Liver (tissue), 9 donors: ENCODE data around the gene POFUT2. TPM values are rescaled to one million over a fixed set of nuclear protein-coding genes. Genes with fewer than 3 reads are reported as not detected.
A peak's percentile ranks its signal among the peaks of the same experiment; 100 is the strongest.

Experiments used
- DNase-seq: peaks from one replicate; pipeline ENCODE4 v3.0.0-alpha.2; 2017; ENCODE audit warnings: low spot score
- H3K27ac ChIP-seq, 2 donors: one replicate each; pipeline ENCODE4 v1.7.0; 2013; ENCODE audit warnings: inconsistent platforms in 2 of 2, low read length in 2 of 2, control low read depth in 1 of 2, low read depth in 1 of 2, mild to moderate bottlenecking in 1 of 2
- H3K27me3 ChIP-seq, 4 donors: one replicate each; pipeline versions ENCODE4 v1.6.1 to v1.7.0; 2013; ENCODE audit warnings: low read length in 3 of 4, inconsistent platforms in 1 of 4, mild to moderate bottlenecking in 1 of 4, moderate library complexity in 1 of 4; ENCODE audit not compliant: control insufficient read depth in 4 of 4, insufficient read depth in 4 of 4
- H3K36me3 ChIP-seq, 4 donors: one replicate each; pipeline versions ENCODE4 v1.6.1 to v1.7.0; 2013; ENCODE audit warnings: low read length in 3 of 4, mild to moderate bottlenecking in 3 of 4, low read depth in 1 of 4, moderate library complexity in 1 of 4; ENCODE audit not compliant: control insufficient read depth in 4 of 4, insufficient read depth in 3 of 4
- H3K4me1 ChIP-seq, 4 donors: one replicate each; pipeline versions ENCODE4 v1.6.1 to v1.7.0; 2013; ENCODE audit warnings: low read length in 3 of 4, mild to moderate bottlenecking in 3 of 4, moderate library complexity in 1 of 4; ENCODE audit not compliant: control insufficient read depth in 4 of 4, insufficient read depth in 4 of 4
- H3K4me3 ChIP-seq, 3 donors: one replicate each; pipeline versions ENCODE4 v1.6.1 to v1.7.0; 2013; ENCODE audit warnings: low read length in 3 of 3, control low read depth in 1 of 3, low read depth in 1 of 3, mild to moderate bottlenecking in 1 of 3
- H3K9ac ChIP-seq, 2 donors: one replicate each; pipeline ENCODE4 v1.7.0; 2013; ENCODE audit warnings: low read length in 2 of 2, mild to moderate bottlenecking in 2 of 2, moderate library complexity in 2 of 2, control low read depth in 1 of 2, low read depth in 1 of 2
- H3K9me3 ChIP-seq, 4 donors: one replicate each; pipeline versions ENCODE4 v1.6.1 to v1.7.0; 2013; ENCODE audit warnings: low read length in 3 of 4; ENCODE audit not compliant: control insufficient read depth in 4 of 4
- EGR1 ChIP-seq, 2 donors: IDR thresholded peaks; 2 replicates each; pipeline ENCODE4 v1.6.1; 2016 to 2018; ENCODE audit warnings: antibody characterized with exemption in 2 of 2, low read depth in 2 of 2
- FOXA1 ChIP-seq: IDR thresholded peaks from 2 replicates; pipeline ENCODE4 v1.6.1; 2016; ENCODE audit warnings: antibody characterized with exemption
- FOXA2 ChIP-seq: IDR thresholded peaks from 2 replicates; pipeline ENCODE4 v1.6.1; 2016; ENCODE audit warnings: antibody characterized with exemption
- GABPA ChIP-seq, 2 donors: IDR thresholded peaks in 1 of 2; conservative IDR thresholded peaks in 1 of 2; 2 replicates each; pipeline ENCODE4 v1.6.1; 2016; ENCODE audit warnings: antibody characterized with exemption in 2 of 2, mild to moderate bottlenecking in 1 of 2, moderate library complexity in 1 of 2
- HNF4A ChIP-seq, 2 donors: conservative IDR thresholded peaks; 2 replicates each; pipeline ENCODE4 v1.6.1; 2016; ENCODE audit warnings: antibody characterized with exemption in 2 of 2, mild to moderate bottlenecking in 2 of 2
- HNF4G ChIP-seq: IDR thresholded peaks from 2 replicates; pipeline ENCODE4 v1.6.1; 2016; ENCODE audit warnings: antibody characterized with exemption
- JUND ChIP-seq, 2 donors: IDR thresholded peaks; 2 replicates each; pipeline ENCODE4 v1.6.1; 2016; ENCODE audit warnings: antibody characterized with exemption in 2 of 2
- NR2F2 ChIP-seq: IDR thresholded peaks from 2 replicates; pipeline ENCODE4 v1.6.1; 2016; ENCODE audit warnings: antibody characterized with exemption
- RAD21 ChIP-seq, 2 donors: IDR thresholded peaks; 2 replicates each; pipeline ENCODE4 v1.6.1; 2016; ENCODE audit warnings: antibody characterized with exemption in 2 of 2, mild to moderate bottlenecking in 2 of 2
- RXRA ChIP-seq, 2 donors: IDR thresholded peaks; 2 replicates each; pipeline ENCODE4 v1.6.1; 2017 to 2018; ENCODE audit warnings: antibody characterized with exemption in 2 of 2, mild to moderate bottlenecking in 1 of 2
- SP1 ChIP-seq: IDR thresholded peaks from 2 replicates; pipeline ENCODE4 v1.6.1; 2018; ENCODE audit warnings: antibody characterized with exemption, mild to moderate bottlenecking
- TAF1 ChIP-seq: conservative IDR thresholded peaks from 2 replicates; pipeline ENCODE4 v1.6.1; 2016; ENCODE audit warnings: antibody characterized with exemption, mild to moderate bottlenecking
- YY1 ChIP-seq: IDR thresholded peaks from 2 replicates; pipeline ENCODE4 v1.6.1; 2016; ENCODE audit warnings: antibody characterized with exemption, mild to moderate bottlenecking
- WGBS: extraction: QIAGEN DNeasy Blood & Tissue Kit; methylation state at CpG from one replicate; pipeline ENCODE4 v1.1.7; 2013; 5-methylcytosine and 5-hydroxymethylcytosine counted together
- polyA plus RNA-seq, 2 donors: library from polyadenylated mRNA; stranded (reverse) in 1 of 2; unstranded in 1 of 2; fragments of 200-250 nt in 1 of 2; fragments of >200 nt in 1 of 2; fragmentation: Nextera tagmentation in 1 of 2; extraction: Ambion mirVana in 1 of 2; gene quantifications; one replicate each; pipeline versions ENCODE4 v1.2.1 to v1.2.3, GENCODE V29; 2013 to 2015
- total RNA-seq, 2 donors: library from RNA; depleted of rRNA; stranded (reverse); fragments of >200 nt; gene quantifications; one replicate each; pipeline ENCODE4 v1.2.3, GENCODE V29; 2014
- TF ChIP-seq, protein P1 (sequence below): IDR thresholded peaks from 2 replicates; pipeline ENCODE4 v1.6.1; 2016; ENCODE audit warnings: antibody characterized with exemption
- TF ChIP-seq, protein P2 (sequence below): fragments of 150-350 bp; IDR thresholded peaks from 2 replicates; pipeline ENCODE4 v1.5.1; 2017; ENCODE audit warnings: improper control_type of control experiment, low read depth, low read length; ENCODE audit not compliant: missing input control
- TF ChIP-seq, protein P3 (sequence below): IDR thresholded peaks from 2 replicates; pipeline ENCODE4 v1.6.1; 2016; ENCODE audit warnings: antibody characterized with exemption
- TF ChIP-seq, protein P4 (sequence below): IDR thresholded peaks from 2 replicates; pipeline ENCODE4 v1.6.1; 2016; ENCODE audit warnings: antibody characterized with exemption, mild to moderate bottlenecking
- TF ChIP-seq, protein P5 (sequence below): IDR thresholded peaks from 2 replicates; pipeline ENCODE4 v1.6.1; 2016; ENCODE audit warnings: antibody characterized with exemption
- donor health status: healthy.
- donor health status: healthy.
- donor health status: healthy.
- donor health status: healthy.
- donor health status: healthy.

POFUT2 gene
- total and polyA plus RNA-seq, 4 donors: 3.3 to 15.6 (median 7.9) TPM

DNA sequence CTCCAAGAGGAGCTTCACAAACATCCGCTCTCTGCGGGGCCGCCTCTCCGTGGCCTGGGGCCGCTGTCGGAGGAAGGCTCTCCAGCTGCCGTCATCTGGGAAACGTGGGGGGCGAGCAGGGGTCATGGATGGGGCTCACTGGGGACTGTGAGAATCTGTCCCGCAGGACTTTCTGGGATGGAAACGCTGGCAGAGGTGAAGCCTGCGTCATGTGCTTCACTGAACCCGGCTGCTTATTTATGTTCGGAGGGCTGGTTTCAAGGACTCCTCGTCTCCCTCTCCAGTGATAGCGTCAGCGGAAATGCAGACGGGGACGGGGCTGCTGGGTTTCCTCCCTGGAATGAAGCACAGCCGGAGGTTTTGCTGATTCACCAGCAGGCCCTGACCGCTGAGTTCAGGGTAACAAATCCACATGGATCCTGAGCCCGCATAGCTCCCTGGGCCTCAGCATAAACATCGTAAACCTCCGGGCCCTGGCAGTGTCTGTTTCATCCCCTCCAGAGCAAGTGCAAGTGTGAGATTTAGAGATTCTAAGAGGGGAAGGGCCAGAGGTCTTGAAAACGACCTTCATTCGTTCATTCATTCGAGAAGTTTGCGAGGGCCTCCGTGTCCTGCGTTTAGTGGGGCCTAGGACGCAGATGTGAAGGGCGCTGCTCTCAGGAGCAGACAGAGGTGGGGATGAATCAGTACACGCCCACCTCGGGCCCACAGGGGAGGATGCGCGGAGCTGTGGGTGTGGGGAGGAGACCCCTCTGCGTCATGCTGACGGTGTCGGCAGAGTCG is 7.0 kb upstream of the POFUT2 start:
- Histone ChIP-seq H3K27ac (peak overlapping the region; percentile 87 to 89), H3K9ac (peak overlapping the region in 1 of 2 donors; percentile 36), H3K36me3 (no peaks in the 10 kb centered on the region), H3K9me3 (no peaks in the 10 kb centered on the region), H3K4me1 (peaks cover 5 to 33% (median 13%) of the 10 kb centered on the region in 4 donors), H3K4me3 (no peak overlapping the region), H3K27me3 (no peaks in the 10 kb centered on the region)
- WGBS: 75% methylated on average over 40 of the region's 40 CpGs
- TF ChIP-seq RXRA (IDR thresholded peaks at IDR 0.05) (peak; percentile 58 to 74), TAF1 (no peak), FOXA2 (no peak), RAD21 (IDR thresholded peaks at IDR 0.05) (peak in 1 of 2 donors; percentile 52), HNF4A (conservative IDR thresholded peaks at IDR 0.05) (no peak), NR2F2 (peak; percentile 94), HNF4G (no peak), GABPA (IDR thresholded peaks at IDR 0.05 in 1 of 2, conservative IDR thresholded peaks at IDR 0.05 in 1 of 2) (peak in 1 of 2 donors; percentile 44), YY1 (peak; percentile 16), EGR1 (IDR thresholded peaks at IDR 0.05; ENCODE audit: low read depth in 2 of 2) (no peak), FOXA1 (no peak), SP1 (peak; percentile 77), JUND (IDR thresholded peaks at IDR 0.05) (peak; percentile 37 to 39)
- TF ChIP-seq, protein P1, sequence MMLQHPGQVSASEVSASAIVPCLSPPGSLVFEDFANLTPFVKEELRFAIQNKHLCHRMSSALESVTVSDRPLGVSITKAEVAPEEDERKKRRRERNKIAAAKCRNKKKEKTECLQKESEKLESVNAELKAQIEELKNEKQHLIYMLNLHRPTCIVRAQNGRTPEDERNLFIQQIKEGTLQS: no peak
- TF ChIP-seq, protein P2, sequence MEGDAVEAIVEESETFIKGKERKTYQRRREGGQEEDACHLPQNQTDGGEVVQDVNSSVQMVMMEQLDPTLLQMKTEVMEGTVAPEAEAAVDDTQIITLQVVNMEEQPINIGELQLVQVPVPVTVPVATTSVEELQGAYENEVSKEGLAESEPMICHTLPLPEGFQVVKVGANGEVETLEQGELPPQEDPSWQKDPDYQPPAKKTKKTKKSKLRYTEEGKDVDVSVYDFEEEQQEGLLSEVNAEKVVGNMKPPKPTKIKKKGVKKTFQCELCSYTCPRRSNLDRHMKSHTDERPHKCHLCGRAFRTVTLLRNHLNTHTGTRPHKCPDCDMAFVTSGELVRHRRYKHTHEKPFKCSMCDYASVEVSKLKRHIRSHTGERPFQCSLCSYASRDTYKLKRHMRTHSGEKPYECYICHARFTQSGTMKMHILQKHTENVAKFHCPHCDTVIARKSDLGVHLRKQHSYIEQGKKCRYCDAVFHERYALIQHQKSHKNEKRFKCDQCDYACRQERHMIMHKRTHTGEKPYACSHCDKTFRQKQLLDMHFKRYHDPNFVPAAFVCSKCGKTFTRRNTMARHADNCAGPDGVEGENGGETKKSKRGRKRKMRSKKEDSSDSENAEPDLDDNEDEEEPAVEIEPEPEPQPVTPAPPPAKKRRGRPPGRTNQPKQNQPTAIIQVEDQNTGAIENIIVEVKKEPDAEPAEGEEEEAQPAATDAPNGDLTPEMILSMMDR: no peak
- TF ChIP-seq, protein P3, sequence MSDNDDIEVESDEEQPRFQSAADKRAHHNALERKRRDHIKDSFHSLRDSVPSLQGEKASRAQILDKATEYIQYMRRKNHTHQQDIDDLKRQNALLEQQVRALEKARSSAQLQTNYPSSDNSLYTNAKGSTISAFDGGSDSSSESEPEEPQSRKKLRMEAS: peak; percentile 28
- TF ChIP-seq, protein P4, sequence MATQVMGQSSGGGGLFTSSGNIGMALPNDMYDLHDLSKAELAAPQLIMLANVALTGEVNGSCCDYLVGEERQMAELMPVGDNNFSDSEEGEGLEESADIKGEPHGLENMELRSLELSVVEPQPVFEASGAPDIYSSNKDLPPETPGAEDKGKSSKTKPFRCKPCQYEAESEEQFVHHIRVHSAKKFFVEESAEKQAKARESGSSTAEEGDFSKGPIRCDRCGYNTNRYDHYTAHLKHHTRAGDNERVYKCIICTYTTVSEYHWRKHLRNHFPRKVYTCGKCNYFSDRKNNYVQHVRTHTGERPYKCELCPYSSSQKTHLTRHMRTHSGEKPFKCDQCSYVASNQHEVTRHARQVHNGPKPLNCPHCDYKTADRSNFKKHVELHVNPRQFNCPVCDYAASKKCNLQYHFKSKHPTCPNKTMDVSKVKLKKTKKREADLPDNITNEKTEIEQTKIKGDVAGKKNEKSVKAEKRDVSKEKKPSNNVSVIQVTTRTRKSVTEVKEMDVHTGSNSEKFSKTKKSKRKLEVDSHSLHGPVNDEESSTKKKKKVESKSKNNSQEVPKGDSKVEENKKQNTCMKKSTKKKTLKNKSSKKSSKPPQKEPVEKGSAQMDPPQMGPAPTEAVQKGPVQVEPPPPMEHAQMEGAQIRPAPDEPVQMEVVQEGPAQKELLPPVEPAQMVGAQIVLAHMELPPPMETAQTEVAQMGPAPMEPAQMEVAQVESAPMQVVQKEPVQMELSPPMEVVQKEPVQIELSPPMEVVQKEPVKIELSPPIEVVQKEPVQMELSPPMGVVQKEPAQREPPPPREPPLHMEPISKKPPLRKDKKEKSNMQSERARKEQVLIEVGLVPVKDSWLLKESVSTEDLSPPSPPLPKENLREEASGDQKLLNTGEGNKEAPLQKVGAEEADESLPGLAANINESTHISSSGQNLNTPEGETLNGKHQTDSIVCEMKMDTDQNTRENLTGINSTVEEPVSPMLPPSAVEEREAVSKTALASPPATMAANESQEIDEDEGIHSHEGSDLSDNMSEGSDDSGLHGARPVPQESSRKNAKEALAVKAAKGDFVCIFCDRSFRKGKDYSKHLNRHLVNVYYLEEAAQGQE: peak; percentile 22
- TF ChIP-seq, protein P5, sequence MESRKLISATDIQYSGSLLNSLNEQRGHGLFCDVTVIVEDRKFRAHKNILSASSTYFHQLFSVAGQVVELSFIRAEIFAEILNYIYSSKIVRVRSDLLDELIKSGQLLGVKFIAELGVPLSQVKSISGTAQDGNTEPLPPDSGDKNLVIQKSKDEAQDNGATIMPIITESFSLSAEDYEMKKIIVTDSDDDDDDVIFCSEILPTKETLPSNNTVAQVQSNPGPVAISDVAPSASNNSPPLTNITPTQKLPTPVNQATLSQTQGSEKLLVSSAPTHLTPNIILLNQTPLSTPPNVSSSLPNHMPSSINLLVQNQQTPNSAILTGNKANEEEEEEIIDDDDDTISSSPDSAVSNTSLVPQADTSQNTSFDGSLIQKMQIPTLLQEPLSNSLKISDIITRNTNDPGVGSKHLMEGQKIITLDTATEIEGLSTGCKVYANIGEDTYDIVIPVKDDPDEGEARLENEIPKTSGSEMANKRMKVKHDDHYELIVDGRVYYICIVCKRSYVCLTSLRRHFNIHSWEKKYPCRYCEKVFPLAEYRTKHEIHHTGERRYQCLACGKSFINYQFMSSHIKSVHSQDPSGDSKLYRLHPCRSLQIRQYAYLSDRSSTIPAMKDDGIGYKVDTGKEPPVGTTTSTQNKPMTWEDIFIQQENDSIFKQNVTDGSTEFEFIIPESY: no peak
- DNase-seq: peak; percentile 45
